Liver (tissue), 3 donors: ENCODE data around the gene UFC1.

Source experiments
- EGR1 ChIP-seq, 2 donors: IDR thresholded peaks; 2 replicates each; pipeline ENCODE4 v1.6.1; 2016 to 2018; ENCODE audit warnings: antibody characterized with exemption in 2 of 2, low read depth in 2 of 2
- JUND ChIP-seq, 2 donors: IDR thresholded peaks; 2 replicates each; pipeline ENCODE4 v1.6.1; 2016; ENCODE audit warnings: antibody characterized with exemption in 2 of 2
- SP1 ChIP-seq: IDR thresholded peaks from 2 replicates; pipeline ENCODE4 v1.6.1; 2018; ENCODE audit warnings: antibody characterized with exemption, mild to moderate bottlenecking
- YY1 ChIP-seq: IDR thresholded peaks from 2 replicates; pipeline ENCODE4 v1.6.1; 2016; ENCODE audit warnings: antibody characterized with exemption, mild to moderate bottlenecking
- TF ChIP-seq, protein P1 (sequence below): fragments of 150-350 bp; IDR thresholded peaks from 2 replicates; pipeline ENCODE4 v1.5.1; 2017; ENCODE audit warnings: improper control_type of control experiment, low read depth, low read length; ENCODE audit not compliant: missing input control
- donor health status: healthy.
- donor health status: healthy.

DNA sequence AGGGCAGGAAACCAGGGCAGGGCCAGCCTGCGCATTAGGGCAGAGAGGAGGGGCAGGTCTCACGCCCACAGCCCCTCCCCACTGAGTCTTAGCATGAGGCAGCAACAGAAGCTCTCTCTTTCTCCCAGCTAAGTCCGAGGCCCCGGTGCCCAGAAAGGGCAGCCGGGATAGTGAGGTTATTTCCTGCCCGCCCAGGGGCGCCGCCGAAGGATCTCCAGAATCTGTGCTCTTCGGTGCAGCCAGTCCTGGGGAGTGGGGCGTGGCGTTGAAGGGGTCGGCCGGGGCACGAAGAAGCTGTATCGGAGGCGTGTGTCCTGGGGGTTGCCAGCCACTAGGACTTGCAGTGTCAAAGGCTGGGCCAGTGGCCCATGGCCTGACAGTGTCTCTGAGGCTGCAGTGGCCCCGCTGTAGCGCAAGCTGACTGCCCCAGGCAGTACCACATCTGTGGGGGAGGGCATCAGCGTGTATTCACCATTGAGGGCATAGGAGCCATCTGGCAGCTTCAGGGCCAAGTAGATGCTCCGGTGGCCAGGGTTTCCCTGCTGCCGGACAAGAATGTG lies 37.3 kb downstream of the UFC1 start:
- TF ChIP-seq EGR1 (IDR thresholded peaks at IDR 0.05; ENCODE audit: low read depth in 2 of 2), result no peak
- no peak for TF ChIP-seq JUND (IDR thresholded peaks at IDR 0.05)
- TF ChIP-seq, protein P1, sequence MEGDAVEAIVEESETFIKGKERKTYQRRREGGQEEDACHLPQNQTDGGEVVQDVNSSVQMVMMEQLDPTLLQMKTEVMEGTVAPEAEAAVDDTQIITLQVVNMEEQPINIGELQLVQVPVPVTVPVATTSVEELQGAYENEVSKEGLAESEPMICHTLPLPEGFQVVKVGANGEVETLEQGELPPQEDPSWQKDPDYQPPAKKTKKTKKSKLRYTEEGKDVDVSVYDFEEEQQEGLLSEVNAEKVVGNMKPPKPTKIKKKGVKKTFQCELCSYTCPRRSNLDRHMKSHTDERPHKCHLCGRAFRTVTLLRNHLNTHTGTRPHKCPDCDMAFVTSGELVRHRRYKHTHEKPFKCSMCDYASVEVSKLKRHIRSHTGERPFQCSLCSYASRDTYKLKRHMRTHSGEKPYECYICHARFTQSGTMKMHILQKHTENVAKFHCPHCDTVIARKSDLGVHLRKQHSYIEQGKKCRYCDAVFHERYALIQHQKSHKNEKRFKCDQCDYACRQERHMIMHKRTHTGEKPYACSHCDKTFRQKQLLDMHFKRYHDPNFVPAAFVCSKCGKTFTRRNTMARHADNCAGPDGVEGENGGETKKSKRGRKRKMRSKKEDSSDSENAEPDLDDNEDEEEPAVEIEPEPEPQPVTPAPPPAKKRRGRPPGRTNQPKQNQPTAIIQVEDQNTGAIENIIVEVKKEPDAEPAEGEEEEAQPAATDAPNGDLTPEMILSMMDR, result no peak
- TF ChIP-seq YY1, result no peak
- no peak for TF ChIP-seq SP1
